Subcutaneous abdominal adipose tissue (tissue), 5 donors: Measurements from ENCODE around the gene PLA2G15.
A peak's percentile ranks its signal among the peaks of the same experiment; 100 is the strongest.

Source experiments
- H3K27ac ChIP-seq: one replicate; pipeline ENCODE4 v1.7.0; 2013; ENCODE audit warnings: low read depth, mild to moderate bottlenecking, inconsistent platforms, low read length, moderate library complexity
- H3K27me3 ChIP-seq, 5 donors: one replicate each; pipeline ENCODE4 v1.7.0; 2013; ENCODE audit warnings: low read length in 5 of 5, inconsistent platforms in 1 of 5; ENCODE audit not compliant: control insufficient read depth in 5 of 5, insufficient read depth in 4 of 5
- H3K36me3 ChIP-seq, 5 donors: one replicate each; pipeline ENCODE4 v1.7.0; 2013; ENCODE audit warnings: low read length in 5 of 5; ENCODE audit not compliant: control insufficient read depth in 5 of 5, insufficient read depth in 5 of 5
- H3K4me1 ChIP-seq, 5 donors: one replicate each; pipeline ENCODE4 v1.7.0; 2013; ENCODE audit warnings: low read length in 5 of 5, mild to moderate bottlenecking in 3 of 5, moderate library complexity in 1 of 5; ENCODE audit not compliant: control insufficient read depth in 5 of 5, insufficient read depth in 5 of 5
- H3K4me3 ChIP-seq, 5 donors: one replicate each; pipeline ENCODE4 v1.7.0; 2013; ENCODE audit warnings: low read length in 5 of 5, low read depth in 1 of 5
- H3K9ac ChIP-seq, 5 donors: one replicate each; pipeline ENCODE4 v1.7.0; 2013; ENCODE audit warnings: low read length in 5 of 5, mild to moderate bottlenecking in 4 of 5, moderate library complexity in 3 of 5
- H3K9me3 ChIP-seq, 5 donors: one replicate each; pipeline ENCODE4 v1.7.0; 2013; ENCODE audit warnings: low read length in 5 of 5; ENCODE audit not compliant: control insufficient read depth in 5 of 5
- donor health status: healthy.
- donor health status: healthy.
- donor health status: healthy.
- donor health status: healthy.
- donor health status: healthy.

The PLA2G15 gene

GRCh38 chr16:68231384-68232136 is 13.6 kb upstream of the PLA2G15 start:
- Histone ChIP-seq H3K4me1 (peaks cover 0 to 40% (median 37%) of the 10 kb centered on the region in 5 donors), H3K9me3 (no peaks in the 10 kb centered on the region), H3K9ac (no peak overlapping the region), H3K36me3 (peaks cover 0 to 32% (median 7%) of the 10 kb centered on the region in 5 donors), H3K27ac (no peak overlapping the region), H3K27me3 (no peaks in the 10 kb centered on the region), H3K4me3 (no peak overlapping the region)

- Histone ChIP-seq H3K27me3 (no peaks in the 10 kb centered on the region), H3K4me1 (peaks cover 0 to 43% (median 42%) of the 10 kb centered on the region in 5 donors), H3K9ac (no peak overlapping the region), H3K36me3 (peaks cover 0 to 28% (median 4%) of the 10 kb centered on the region in 5 donors), H3K4me3 (no peak overlapping the region), H3K27ac (no peak overlapping the region), H3K9me3 (no peaks in the 10 kb centered on the region)
Measured at GRCh38 chr16:68232335-68232734, 12.8 kb upstream of the PLA2G15 start.

GRCh38 chr16:68233085-68233834 is 11.9 kb upstream of the PLA2G15 start:
- H3K9ac ChIP-seq, result no peak overlapping the region
- H3K4me3 ChIP-seq, result no peak overlapping the region
- H3K27ac ChIP-seq, result no peak overlapping the region
- no peaks in the 10 kb centered on the region for H3K27me3 ChIP-seq
- peaks cover 0 to 48% (median 45%) of the 10 kb centered on the region in 5 donors for H3K4me1 ChIP-seq
- H3K9me3 ChIP-seq, result no peaks in the 10 kb centered on the region
- H3K36me3 ChIP-seq, result peaks cover 0 to 25% (median 4%) of the 10 kb centered on the region in 5 donors

- no peak overlapping the region for H3K4me3 ChIP-seq
- H3K27me3 ChIP-seq, result no peaks in the 10 kb centered on the region
- H3K9ac ChIP-seq, result no peak overlapping the region
- no peak overlapping the region for H3K27ac ChIP-seq
- H3K9me3 ChIP-seq, result no peaks in the 10 kb centered on the region
- H3K4me1 ChIP-seq, result peaks cover 0 to 48% (median 44%) of the 10 kb centered on the region in 5 donors
- peaks cover 0 to 25% (median 4%) of the 10 kb centered on the region in 5 donors for H3K36me3 ChIP-seq
Measured at GRCh38 chr16:68233835-68234187, 11.4 kb upstream of the PLA2G15 start.

- Histone ChIP-seq H3K4me1 (peaks cover 0 to 44% (median 39%) of the 10 kb centered on the region in 5 donors), H3K9ac (no peak overlapping the region), H3K27me3 (no peaks in the 10 kb centered on the region), H3K9me3 (no peaks in the 10 kb centered on the region), H3K27ac (no peak overlapping the region), H3K36me3 (peaks cover 0 to 25% (median 4%) of the 10 kb centered on the region in 5 donors), H3K4me3 (no peak overlapping the region)
Measured at GRCh38 chr16:68234188-68235107, 10.7 kb upstream of the PLA2G15 start.

GRCh38 chr16:68235108-68235886 is 9.9 kb upstream of the PLA2G15 start:
- peak overlapping the region in 1 of 5 donors; percentile 25 for H3K9ac ChIP-seq
- H3K36me3 ChIP-seq, result peaks cover 0 to 21% (median 4%) of the 10 kb centered on the region in 5 donors
- no peaks in the 10 kb centered on the region for H3K27me3 ChIP-seq
- peaks cover 0 to 50% (median 47%) of the 10 kb centered on the region in 5 donors for H3K4me1 ChIP-seq
- no peak overlapping the region for H3K27ac ChIP-seq
- no peaks in the 10 kb centered on the region for H3K9me3 ChIP-seq
- peak overlapping the region in 3 of 5 donors; percentile 35 to 82 (median 38) for H3K4me3 ChIP-seq

- peak within 1 kb of the TSS; percentile 62 for H3K27ac ChIP-seq
- H3K9ac ChIP-seq, result peak within 1 kb of the TSS in 4 of 5 donors; percentile 0 to 56 (median 48)
- no peaks in the 10 kb centered on the region for H3K9me3 ChIP-seq
- no peaks in the 10 kb centered on the region for H3K27me3 ChIP-seq
- peaks cover 0 to 50% (median 47%) of the 10 kb centered on the region in 5 donors for H3K4me1 ChIP-seq
- H3K36me3 ChIP-seq, result peaks cover 0 to 17% (median 4%) of the 10 kb centered on the region in 5 donors
- H3K4me3 ChIP-seq, result peak within 1 kb of the TSS; percentile 61 to 84 (median 78)
Measured at GRCh38 chr16:68235887-68236136, 9.4 kb upstream of the PLA2G15 start, which contains the start of gene ESRP2. TSS of gene ESRP2 (minus strand) at chr16:68236127. CDS start at chr16:68236045, 82 bp downstream.

GRCh38 chr16:68236137-68236825 is 8.9 kb upstream of the PLA2G15 start:
- no peaks in the 10 kb centered on the region for H3K27me3 ChIP-seq
- H3K4me1 ChIP-seq, result peaks cover 0 to 50% (median 47%) of the 10 kb centered on the region in 5 donors
- H3K27ac ChIP-seq, result no peak overlapping the region
- H3K36me3 ChIP-seq, result peaks cover 0 to 12% (median 4%) of the 10 kb centered on the region in 5 donors
- H3K9ac ChIP-seq, result peak overlapping the region in 4 of 5 donors; percentile 0 to 56 (median 32)
- H3K9me3 ChIP-seq, result no peaks in the 10 kb centered on the region
- peak overlapping the region; percentile 61 to 84 (median 78) for H3K4me3 ChIP-seq
